ENCODE measurements around the gene CRTAC1.
A peak's percentile ranks its signal among the peaks of the same experiment; 100 is the strongest.

Gene CRTAC1

GRCh38 chr10:98029149-98030092 is 1.0 kb downstream of the CRTAC1 start:
- no peak for DNase-seq (ENCODE audit: low read depth)

DNA sequence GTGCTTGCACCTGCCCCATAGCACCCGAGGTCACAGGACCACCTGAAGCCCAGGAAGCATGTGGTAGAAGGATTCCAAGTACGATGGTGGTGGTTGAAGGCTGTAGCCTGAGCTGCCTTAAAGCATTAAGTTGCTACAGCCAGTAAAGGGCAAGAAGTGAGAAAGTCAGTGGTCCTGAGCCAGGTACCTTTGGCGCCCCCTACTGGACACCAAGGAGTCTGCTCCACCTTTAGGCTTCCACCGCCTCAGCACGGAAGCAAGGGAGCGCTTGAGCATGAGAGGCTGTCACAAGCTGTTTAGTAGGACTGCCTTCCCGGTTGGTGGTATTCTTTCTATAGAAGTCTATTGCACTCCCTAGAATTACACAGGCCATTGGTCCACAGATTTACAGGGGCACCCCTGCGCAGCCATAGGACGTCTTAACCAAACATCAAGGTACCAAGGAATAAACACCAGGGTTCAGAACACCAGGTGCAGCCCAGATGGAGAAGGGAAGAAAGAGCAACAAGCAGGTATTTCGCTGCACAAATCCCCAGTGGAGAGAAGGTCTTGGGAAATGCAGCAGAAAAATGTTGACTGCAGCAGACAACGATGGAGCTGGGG is 2.2 kb downstream of the CRTAC1 start:
- peak; percentile 45 for DNase-seq (ENCODE audit: low read depth)

GRCh38 chr10:98023024-98023423 is 7.4 kb downstream of the CRTAC1 start:
- DNase-seq (ENCODE audit: low read depth): no peak

- DNase-seq (ENCODE audit: low read depth): no peak
Observed at GRCh38 chr10:98020784-98021183, 9.6 kb downstream of the CRTAC1 start.

DNA sequence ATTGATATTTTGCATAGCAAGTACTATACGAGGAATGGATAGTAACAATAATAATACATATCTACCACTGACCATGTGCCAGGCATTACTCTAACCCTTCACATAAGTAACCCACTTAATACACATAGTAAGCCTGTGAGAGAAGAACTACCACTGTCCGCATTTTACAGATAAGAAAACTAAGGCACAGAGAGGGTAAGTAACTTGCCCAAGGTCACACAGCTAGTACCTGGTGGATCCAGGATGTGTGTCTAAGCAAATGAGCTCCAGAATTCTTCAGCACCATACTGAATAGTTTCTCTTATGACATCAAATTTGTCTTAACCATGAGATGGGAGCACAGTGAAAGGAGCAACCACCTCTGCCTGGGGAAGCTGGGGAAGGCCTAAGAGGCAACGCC is 10.2 kb downstream of the CRTAC1 start:
- no peak for DNase-seq (ENCODE audit: low read depth)

DNA sequence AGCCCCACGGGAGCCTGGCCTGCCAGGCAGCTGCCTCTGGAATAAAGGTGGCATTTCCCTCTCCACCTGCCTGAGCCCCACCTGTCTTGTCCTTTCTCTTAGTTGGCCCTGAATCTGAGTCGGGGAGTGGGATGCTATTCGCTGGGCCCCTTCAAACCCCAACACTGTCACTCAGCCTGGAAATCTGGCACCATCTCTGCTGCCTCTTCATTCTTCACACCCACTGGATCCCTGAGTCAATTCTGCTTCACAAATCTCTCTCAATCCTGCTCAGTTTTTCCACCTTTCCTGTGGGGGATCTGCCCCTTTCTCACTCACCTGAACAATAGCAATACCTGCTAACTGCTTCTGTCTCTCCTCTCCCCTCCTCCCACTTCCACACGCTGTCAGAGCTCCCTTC is 10.6 kb downstream of the CRTAC1 start:
- no peak for DNase-seq (ENCODE audit: low read depth)

DNA sequence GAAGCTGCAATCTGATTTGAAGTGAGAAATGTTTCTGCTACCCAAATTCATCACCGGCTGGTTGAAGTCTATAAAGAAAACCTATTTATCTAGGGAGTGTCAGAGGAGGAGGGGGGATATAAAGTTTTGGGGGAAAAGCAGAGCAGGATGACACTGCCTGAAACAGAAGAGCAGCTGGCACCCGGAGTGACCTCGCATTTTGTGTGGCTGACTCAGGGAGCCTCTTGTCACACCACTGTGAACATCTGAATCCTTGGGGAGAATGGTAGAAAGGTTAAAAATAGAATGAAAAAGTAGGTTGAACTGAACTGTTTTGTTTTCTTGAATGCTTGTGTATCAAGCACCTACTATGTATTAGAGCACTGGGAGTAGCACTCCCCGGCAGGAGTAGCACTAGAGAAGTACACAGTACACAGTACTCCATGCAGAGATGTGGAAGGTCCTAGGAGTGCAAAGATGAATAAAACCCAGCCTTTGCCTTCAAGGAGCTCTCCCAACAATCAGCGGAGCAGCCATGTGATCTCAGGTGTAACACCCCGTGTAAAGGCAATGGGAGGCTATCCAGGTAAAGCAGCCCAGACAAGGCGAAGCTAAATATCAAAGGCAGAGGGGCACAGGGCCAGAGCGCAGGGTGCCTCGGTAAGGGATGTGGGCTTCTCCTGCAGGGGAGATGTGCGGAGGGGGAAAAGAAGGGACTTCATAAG is 13.5 kb downstream of the CRTAC1 start:
- DNase-seq (ENCODE audit: low read depth): no peak

DNA sequence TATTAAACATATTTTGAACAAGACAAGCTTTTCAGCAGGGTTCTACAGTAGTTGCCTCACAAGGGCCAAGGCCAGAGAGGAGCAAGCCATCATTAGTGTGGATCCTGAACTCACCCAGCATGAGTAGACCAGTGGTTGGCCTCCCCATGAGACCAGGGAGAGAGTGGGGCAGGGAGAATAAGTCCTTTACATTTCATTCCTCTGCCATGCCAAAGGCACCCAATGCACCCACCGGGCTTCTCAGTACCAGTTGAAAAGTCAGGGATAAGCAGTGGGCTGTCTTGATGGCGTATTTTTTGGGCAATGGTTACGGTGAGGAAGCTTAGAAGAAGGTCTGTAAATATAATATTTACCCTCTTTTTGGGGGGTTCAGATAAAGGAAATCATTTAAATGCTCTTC is 16.6 kb downstream of the CRTAC1 start:
- no peak for DNase-seq (ENCODE audit: low read depth)

DNA sequence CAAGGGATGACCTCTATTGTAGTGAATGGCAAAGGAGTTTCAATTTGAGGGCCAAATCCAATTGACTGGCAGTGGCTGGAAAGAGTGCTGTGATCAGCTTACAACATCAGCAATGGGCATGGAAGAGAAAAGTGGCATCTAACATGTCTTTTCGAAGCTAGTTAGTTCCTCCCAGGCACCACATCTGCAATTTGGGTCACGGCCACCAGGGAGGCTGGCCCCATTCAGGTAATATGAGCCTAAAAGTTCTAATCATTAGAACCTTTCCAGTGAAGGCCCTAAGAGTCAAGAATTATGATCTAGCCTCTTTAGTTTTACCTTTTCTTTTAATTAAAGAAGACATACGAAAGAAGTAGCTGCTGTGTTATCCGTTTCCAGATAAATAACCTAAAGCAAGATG is 17.3 kb downstream of the CRTAC1 start:
- no peak for DNase-seq (ENCODE audit: low read depth)

DNA sequence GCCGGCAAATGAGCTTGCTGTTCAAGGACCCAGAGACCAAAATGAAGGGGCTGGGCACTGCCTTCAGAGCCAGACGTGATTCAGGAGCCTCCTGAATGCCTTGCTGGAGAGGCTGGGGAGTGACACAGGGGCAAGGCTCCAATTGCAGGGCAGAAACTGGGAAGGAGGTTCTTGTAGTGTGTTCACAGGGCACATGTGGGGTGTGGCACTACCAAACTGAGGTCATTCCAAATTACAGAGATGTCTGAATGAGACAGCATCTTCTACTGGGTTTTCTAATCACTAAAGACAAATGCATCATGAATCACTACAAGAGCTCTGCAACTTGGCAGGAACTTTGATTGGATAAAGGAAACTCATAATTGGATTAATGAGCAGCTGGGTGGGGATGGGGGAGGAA is 17.8 kb downstream of the CRTAC1 start:
- no peak for DNase-seq (ENCODE audit: low read depth)

DNA sequence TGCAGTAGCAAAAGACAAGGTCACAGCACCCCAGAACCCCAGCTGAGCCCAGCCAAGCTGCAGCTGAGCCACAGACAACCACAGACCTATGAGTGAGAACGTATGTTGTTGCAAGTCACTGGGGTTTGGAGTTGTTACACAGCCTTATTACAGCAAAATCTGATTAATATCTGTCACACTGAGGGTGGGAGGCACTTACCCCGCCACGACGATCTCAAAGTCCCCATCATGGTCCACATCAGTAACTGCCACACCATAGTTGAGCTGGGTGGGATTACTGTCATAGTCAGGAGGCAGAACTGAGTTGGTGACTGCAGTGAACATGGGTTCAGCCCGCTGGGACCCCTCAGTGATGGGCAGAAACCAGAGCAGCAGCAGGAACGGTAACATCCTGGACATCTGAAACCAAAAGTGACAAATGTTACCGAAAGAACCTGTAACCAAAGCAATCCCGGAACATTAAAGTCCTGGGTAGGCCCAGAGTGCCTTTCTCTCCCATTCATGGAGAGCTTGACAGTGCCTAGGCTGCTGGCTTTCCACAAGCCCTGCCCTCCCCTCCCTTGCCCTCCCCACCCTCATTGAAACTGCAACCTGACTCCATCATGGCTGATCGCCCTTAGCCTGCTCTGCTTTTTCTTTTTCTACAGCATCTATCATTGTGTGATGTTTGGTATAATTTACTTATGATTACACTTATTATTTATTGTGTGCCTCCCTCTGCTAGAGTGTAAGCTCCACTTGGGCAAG is 19.3 kb downstream of the CRTAC1 start:
- DNase-seq (ENCODE audit: low read depth): no peak

DNA sequence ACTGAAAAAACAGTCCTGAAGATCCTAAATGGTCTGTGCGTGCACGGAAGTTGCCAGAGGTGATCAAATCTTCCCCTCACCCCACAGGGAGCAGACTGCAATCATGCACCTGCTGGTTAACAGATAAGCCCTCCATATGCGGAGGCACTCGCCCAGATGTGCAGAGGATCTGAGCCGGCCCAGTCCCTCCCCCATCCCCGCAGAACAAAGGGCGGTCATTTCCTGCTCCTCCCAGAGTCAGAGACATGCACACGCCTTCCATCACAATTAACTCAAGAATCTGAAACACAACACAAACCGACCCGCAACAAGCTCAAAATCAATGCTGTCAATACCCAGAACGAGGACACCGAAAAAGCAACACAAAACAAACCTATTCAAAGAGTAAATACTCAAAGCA is 24.2 kb downstream of the CRTAC1 start:
- no peak for DNase-seq (ENCODE audit: low read depth)

- no peak for DNase-seq (ENCODE audit: low read depth)
Observed at GRCh38 chr10:98001736-98002135, 28.7 kb downstream of the CRTAC1 start.

DNA sequence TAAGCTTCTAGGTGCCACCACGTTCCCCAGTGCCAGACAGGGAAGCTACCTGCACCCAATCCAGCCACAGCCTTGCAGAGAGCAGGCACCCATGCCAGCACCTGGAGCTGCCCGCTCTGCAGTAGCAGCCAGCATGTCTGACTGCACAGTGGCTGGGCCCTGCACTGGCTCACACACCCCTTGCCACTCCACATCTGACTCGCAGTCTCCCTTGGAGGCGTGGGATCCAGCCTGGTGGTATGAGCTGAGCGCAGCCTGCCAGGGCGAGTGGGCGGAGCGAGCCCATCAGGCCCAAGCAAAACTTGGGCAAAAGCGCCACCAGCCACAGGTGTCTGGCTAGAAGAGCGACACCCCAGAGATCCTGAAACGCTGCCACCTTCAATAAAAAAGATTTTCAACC is 30.1 kb downstream of the CRTAC1 start:
- no peak for DNase-seq (ENCODE audit: low read depth)

GRCh38 chr10:97999923-98000248 is 30.5 kb downstream of the CRTAC1 start:
- no peak for DNase-seq (ENCODE audit: low read depth)

DNA sequence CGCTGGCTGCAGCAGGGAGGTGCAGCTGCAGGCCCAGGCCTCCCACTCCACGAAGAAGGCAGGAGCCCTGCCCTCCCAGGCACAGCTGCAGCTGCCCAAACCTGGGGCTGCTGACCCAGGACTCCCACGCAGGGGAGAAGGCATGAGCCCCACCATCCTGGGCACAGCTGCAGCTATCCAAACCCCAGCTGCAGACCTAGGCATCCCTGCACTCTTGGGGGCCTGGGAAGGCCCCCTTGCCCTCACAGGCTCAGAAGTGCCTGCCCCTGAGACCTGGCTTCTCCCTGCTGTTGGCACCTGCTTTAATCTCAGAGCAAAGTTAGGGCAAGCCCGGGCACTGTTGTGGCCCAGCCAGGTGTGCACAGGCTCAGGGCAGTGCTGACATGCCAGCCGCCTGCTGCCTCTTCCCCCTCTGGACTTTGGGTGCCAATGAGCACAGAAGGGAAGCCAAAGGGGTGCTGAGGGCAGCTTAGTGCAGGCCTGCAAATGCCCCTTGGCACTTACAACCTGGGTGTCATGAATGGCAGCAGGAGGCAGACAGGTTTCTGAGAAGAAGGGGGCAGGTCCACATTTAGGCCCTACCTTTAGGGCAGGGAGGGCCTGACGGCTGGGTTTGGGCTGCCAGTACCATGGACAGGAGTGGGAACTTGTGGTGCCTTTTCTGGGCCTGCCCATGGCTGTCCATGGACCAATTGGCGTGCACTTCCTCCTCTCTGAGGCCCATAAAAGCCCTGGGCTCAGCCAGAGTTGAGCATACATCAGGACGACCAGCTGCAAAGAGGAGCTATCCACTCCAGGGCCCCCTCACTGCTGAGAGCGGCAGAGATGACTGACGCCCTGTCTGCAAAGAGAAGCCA is 31.1 kb downstream of the CRTAC1 start:
- DNase-seq (ENCODE audit: low read depth): no peak

GRCh38 chr10:97991871-97992270 is 38.5 kb downstream of the CRTAC1 start:
- peak; percentile 32 for DNase-seq (ENCODE audit: low read depth)

- DNase-seq (ENCODE audit: low read depth): no peak
Observed at GRCh38 chr10:97981816-97982215, 48.6 kb downstream of the CRTAC1 start.

DNA sequence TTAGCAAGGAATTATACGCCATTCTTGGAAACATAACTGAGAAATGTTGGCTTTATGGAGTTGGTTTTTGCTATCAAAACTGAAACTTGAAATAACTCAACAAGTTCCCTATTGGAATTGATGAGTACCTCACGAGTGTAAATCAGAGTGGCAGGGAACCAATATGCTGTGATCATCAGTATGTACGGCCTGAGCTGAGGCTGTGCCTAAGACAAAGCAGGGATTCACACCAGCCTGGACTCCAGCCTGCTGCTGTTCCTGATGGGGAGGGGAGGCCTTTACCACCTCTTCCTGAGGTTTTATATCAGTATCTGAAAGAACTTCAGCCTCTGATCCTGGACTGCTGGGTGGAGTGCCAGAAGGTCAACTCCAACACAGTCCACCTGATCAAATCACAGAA is 52.7 kb downstream of the CRTAC1 start:
- DNase-seq (ENCODE audit: low read depth): no peak

- DNase-seq (ENCODE audit: low read depth): no peak
Observed at GRCh38 chr10:97975598-97975997, 54.8 kb downstream of the CRTAC1 start.

Measured in EH (cell line).